GM12878 (cell line): ENCODE data around the gene AZU1. TPM values are rescaled to one million over a fixed set of nuclear protein-coding genes. Genes with fewer than 3 reads are reported as not detected.

Source experiments
- ATAC-seq: fragments of 200-7000 bp; cut with Tn5 transposase; 3 replicates; pipeline ENCODE4 v1.9.1; 2020; ENCODE audit warnings: mild to moderate bottlenecking, moderate library complexity
- BruUV-seq: library from RNA; stranded (reverse); fragments of 400-500 nt; replicated peaks from 2 replicates; lab custom pipeline; 2021; lab: Mats Ljungman, UMichigan
- CTCF ChIA-PET: fragments of 300-600 bp; sonication (Branson Sonifier 250); formaldehyde crosslinking; extraction: SDS; loops from one replicate; lab custom pipeline; 2021; ENCODE audit warnings: inconsistent platforms; lab: Yijun Ruan, JAX
- POLR2A ChIA-PET: fragments of 350-600 bp; formaldehyde crosslinking; extraction: SDS; loops from one replicate; lab custom pipeline; 2021; ENCODE audit warnings: inconsistent platforms; lab: Charles Lee
- RAD21 ChIA-PET: fragments of 300-600 bp; sonication (Branson Sonifier 250); formaldehyde crosslinking; loops from one replicate; lab custom pipeline; 2023; ENCODE audit warnings: antibody characterized with exemption; ENCODE audit not compliant: unreplicated experiment; lab: Charles Lee
- SMC1A ChIA-PET: fragments of 300-600 bp; sonication (Branson Sonifier 250); formaldehyde crosslinking; loops from one replicate; lab custom pipeline; 2023; ENCODE audit not compliant: unreplicated experiment, uncharacterized antibody; lab: Charles Lee
- DNase-seq: peaks from one replicate; pipeline ENCODE4 v3.0.0-alpha.2; 2011; ENCODE audit warnings: low read depth, low spot score
- FAIRE-seq: peaks from 3 replicates; lab custom pipeline; 2011; peaks lifted over from hg19 to GRCh38; lab: Jason Lieb, UNC
- H2AFZ ChIP-seq: 2 replicates; pipeline ENCODE4 v1.6.0; 2011; ENCODE audit warnings: low read depth, low read length, control low read depth; ENCODE audit not compliant: control insufficient read depth
- H3K27ac ChIP-seq: 2 replicates; pipeline ENCODE4 v1.5.1; 2011; ENCODE audit warnings: control low read depth; ENCODE audit not compliant: control insufficient read depth, insufficient read depth
- H3K27me3 ChIP-seq, 2 experiments: replicated peaks in 1 of 2; 2 replicates each; pipeline versions ENCODE4 v1.6.0 to v1.6.1; 2011; ENCODE audit warnings: low read length in 1 of 2; ENCODE audit not compliant: control insufficient read depth in 2 of 2, insufficient read depth in 2 of 2
- H3K36me3 ChIP-seq, 2 experiments: 2 replicates each; pipeline ENCODE4 v1.5.1; 2011; ENCODE audit warnings: low read length in 1 of 2; ENCODE audit not compliant: control insufficient read depth in 2 of 2, insufficient read depth in 2 of 2
- H3K4me1 ChIP-seq: 2 replicates; pipeline ENCODE4 v1.6.1; 2011; ENCODE audit warnings: mild to moderate bottlenecking, low read length, moderate library complexity, mixed read lengths; ENCODE audit not compliant: control insufficient read depth, insufficient read depth
- H3K4me2 ChIP-seq: 2 replicates; pipeline ENCODE4 v1.6.0; 2011; ENCODE audit warnings: control low read depth; ENCODE audit not compliant: control insufficient read depth, insufficient read depth
- H3K4me3 ChIP-seq: fragments of 200-600 bp; sonication (generic); 2 replicates; pipeline ENCODE4 v1.5.1; 2016
- H3K79me2 ChIP-seq: 2 replicates; pipeline ENCODE4 v1.6.0; 2011; ENCODE audit warnings: low read length; ENCODE audit not compliant: control insufficient read depth, insufficient read depth
- H3K9ac ChIP-seq: 2 replicates; pipeline ENCODE4 v1.8.0; 2011; ENCODE audit warnings: low read length, control low read depth, mixed read lengths; ENCODE audit not compliant: control insufficient read depth, insufficient read depth
- H3K9me3 ChIP-seq: replicated peaks from 3 replicates; pipeline ENCODE4 v1.5.1; 2011; ENCODE audit warnings: mild to moderate bottlenecking, low read length; ENCODE audit not compliant: control insufficient read depth, insufficient read depth
- H4K20me1 ChIP-seq: 2 replicates; pipeline ENCODE4 v1.6.0; 2011; ENCODE audit not compliant: control insufficient read depth, insufficient read depth
- NFIC ChIP-seq: IDR thresholded peaks from 2 replicates; pipeline ENCODE4 v1.6.1; 2012; ENCODE audit warnings: low read depth, mild to moderate bottlenecking, inconsistent platforms, low read length, moderate library complexity
- NR2F1 ChIP-seq: fragments of 450-650 bp; conservative IDR thresholded peaks from 2 replicates; pipeline ENCODE4 v1.6.1; 2017; ENCODE audit warnings: mild to moderate bottlenecking
- SIN3A ChIP-seq: IDR thresholded peaks from 2 replicates; pipeline ENCODE4 v1.6.1; 2012; ENCODE audit warnings: low read depth, low read length, improper control_type of control experiment
- SRF ChIP-seq, 2 experiments: IDR thresholded peaks; 2 replicates each; pipeline ENCODE4 v1.6.1; 2011; ENCODE audit warnings: low read depth in 2 of 2, low read length in 2 of 2, mild to moderate bottlenecking in 1 of 2, moderate library complexity in 1 of 2
- ZBED1 ChIP-seq: IDR thresholded peaks from 2 replicates; pipeline ENCODE4 v1.6.1; 2016; ENCODE audit warnings: borderline replicate concordance
- WGBS: methylation state at CpG from one replicate; pipeline ENCODE4 v1.1.6; 2016; ENCODE audit warnings: low lambda C conversion rate; ENCODE audit not compliant: insufficient replicate concordance, insufficient coverage; ENCODE audit errors: missing lambda C conversion rate; 5-methylcytosine and 5-hydroxymethylcytosine counted together
- in situ Hi-C: fragments of 300-500 bp; cut with MboI; formaldehyde crosslinking; loops from 9 replicates; pipeline ENCODE4 v1.14.3; 2018; ENCODE audit warnings: mixed read lengths
- intact Hi-C: fragments of 100-400 bp; cut with micrococcal nuclease; formaldehyde crosslinking; loops from one replicate; pipeline ENCODE4 v1.14.2; 2022; ENCODE audit not compliant: unreplicated experiment
- polyA plus RNA-seq, 11 experiments: library from polyadenylated mRNA; depleted of rRNA in 4 of 11; unstranded in 6 of 11; stranded (reverse) in 5 of 11; fragments of >200 nt; fragmentation: Nextera tagmentation in 4 of 11; fragmentation: Illumina TruSeq in 1 of 11; extraction: Ambion mirVana in 4 of 11; extraction: Trizol in 1 of 11; gene quantifications; 1 replicate in 1 of 11; 2 replicates in 10 of 11; pipeline versions ENCODE4 v1.2.1 to v1.2.3, GENCODE V29; 2011 to 2016; ENCODE audit warnings: inconsistent platforms in 2 of 11, missing spikeins in 2 of 11, low read depth in 1 of 11
- total RNA-seq, 4 experiments: library from RNA; depleted of rRNA in 3 of 4; stranded (reverse); fragments of >200 nt in 3 of 4; fragmentation: Illumina TruSeq in 1 of 4; extraction: Trizol in 1 of 4; gene quantifications; 2 replicates each; pipeline versions ENCODE4 v1.2.1 to v1.2.3, GENCODE V29; 2013 to 2021
- TF ChIP-seq, protein P1 (sequence below): fragments of 450-650 bp; formaldehyde crosslinking; IDR thresholded peaks from 2 replicates; pipeline ENCODE4 v1.4.0; 2022; ENCODE audit warnings: mild to moderate bottlenecking, moderate library complexity

Gene AZU1
- total and polyA plus RNA-seq, 10 of the 15 experiments (the other 5 are each of a cell fraction or from before 2014, with no cell fraction given), result not detected

DNA sequence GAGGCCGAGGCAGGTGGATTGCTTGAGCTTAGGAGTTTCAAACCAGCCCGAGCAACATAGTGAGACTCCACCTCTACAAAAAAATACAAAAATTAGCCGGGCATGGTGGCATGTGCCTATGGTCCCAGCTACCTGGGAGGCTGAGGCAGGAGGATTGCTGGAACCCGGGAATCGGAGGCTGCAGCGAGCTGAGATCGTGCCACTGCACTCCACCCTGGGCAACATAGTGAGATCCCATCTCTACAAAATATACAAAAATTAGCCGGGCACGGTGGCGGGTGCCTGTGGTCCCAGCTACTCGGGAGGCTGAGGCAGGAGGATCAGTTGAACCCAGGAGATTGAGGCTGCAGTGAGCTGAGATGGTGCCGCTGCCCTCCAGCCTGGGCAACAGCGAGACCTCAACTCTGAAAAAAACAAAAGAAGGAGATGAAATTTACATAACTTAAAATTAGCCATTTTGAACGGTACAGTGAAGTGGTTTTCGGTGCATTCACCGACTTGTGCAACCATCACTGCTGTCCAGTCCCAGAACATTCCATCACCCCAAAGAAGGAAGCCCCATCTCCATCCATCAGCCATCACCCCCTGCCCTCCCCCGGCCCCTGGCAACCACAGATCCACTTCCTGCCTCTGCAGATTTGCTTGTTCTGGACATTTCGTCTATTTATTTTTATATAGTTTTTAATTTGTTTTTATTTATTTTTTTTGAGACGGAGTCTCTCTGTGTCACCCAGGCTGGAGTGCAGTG lies 1.6 kb upstream of the AZU1 start:
- Histone ChIP-seq H2AFZ (no peak overlapping the region), H4K20me1 (no peaks in the 10 kb centered on the region), H3K4me1 (no peaks in the 10 kb centered on the region), H3K4me2 (no peak overlapping the region), H3K79me2 (no peaks in the 10 kb centered on the region), H3K36me3 (no peaks in the 10 kb centered on the region), H3K9ac (no peak overlapping the region), H3K9me3 (no peaks in the 10 kb centered on the region), H3K4me3 (no peak overlapping the region), H3K27me3 (no peaks in the 10 kb centered on the region), H3K27ac (no peak overlapping the region)
- WGBS, result 43% methylated on average over 17 of the region's 19 CpGs
- intact Hi-C loops (no loop called here), in situ Hi-C loops (no loop called here)
- DNase-seq (no peak), ATAC-seq (no peak), FAIRE-seq (no peak)
- TF ChIP-seq NFIC (no peak), ZBED1 (no peak), NR2F1 (no peak), SIN3A (no peak), SRF (IDR thresholded peaks at IDR 0.05; ENCODE audit: low read depth in 2 of 2, low read length in 2 of 2) (no peak)
- TF ChIP-seq, protein P1, sequence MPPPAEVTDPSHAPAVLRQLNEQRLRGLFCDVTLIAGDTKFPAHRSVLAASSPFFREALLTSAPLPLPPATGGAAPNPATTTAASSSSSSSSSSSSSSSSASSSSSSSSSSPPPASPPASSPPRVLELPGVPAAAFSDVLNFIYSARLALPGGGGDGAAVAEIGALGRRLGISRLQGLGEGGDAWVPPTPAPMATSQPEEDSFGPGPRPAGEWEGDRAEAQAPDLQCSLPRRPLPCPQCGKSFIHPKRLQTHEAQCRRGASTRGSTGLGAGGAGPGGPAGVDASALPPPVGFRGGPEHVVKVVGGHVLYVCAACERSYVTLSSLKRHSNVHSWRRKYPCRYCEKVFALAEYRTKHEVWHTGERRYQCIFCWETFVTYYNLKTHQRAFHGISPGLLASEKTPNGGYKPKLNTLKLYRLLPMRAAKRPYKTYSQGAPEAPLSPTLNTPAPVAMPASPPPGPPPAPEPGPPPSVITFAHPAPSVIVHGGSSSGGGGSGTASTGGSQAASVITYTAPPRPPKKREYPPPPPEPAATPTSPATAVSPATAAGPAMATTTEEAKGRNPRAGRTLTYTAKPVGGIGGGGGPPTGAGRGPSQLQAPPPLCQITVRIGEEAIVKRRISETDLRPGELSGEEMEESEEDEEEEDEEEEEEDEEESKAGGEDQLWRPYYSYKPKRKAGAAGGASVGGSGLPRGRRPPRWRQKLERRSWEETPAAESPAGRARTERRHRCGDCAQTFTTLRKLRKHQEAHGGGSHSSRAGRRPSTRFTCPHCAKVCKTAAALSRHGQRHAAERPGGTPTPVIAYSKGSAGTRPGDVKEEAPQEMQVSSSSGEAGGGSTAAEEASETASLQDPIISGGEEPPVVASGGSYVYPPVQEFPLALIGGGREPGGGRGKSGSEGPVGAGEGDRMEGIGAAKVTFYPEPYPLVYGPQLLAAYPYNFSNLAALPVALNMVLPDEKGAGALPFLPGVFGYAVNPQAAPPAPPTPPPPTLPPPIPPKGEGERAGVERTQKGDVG (CRISPR knock-in tag), result no peak
- BruUV-seq, result no TSS peak
- ChIA-PET RAD21 (no interaction called here), CTCF (no interaction called here), SMC1A (no interaction called here), POLR2A (no interaction called here)
